HFFc6 (cell line): ENCODE results near the gene FTSJ3. TPM values are rescaled to one million over a fixed set of nuclear protein-coding genes. Genes with fewer than 3 reads are reported as not detected.
A peak's percentile ranks its signal among the peaks of the same experiment; 100 is the strongest.

Experiments
- DNase-seq: peaks from one replicate; pipeline ENCODE4 v3.0.0-alpha.2; 2018
- H3K27ac Mint-ChIP-seq: 2 replicates; pipeline ENCODE4 v1.8.0; 2020; ENCODE audit warnings: mild to moderate bottlenecking, mixed read lengths
- H3K27me3 Mint-ChIP-seq: 2 replicates; pipeline ENCODE4 v1.8.0; 2021; ENCODE audit warnings: mild to moderate bottlenecking, moderate library complexity, mixed read lengths; ENCODE audit not compliant: insufficient read depth
- H3K36me3 Mint-ChIP-seq: 2 replicates; pipeline ENCODE4 v1.8.0; 2021; ENCODE audit warnings: low read depth, mixed read lengths
- H3K4me1 Mint-ChIP-seq: 2 replicates; pipeline ENCODE4 v1.8.0; 2020; ENCODE audit warnings: low read depth, mixed read lengths
- H3K4me3 Mint-ChIP-seq: 2 replicates; pipeline ENCODE4 v1.8.0; 2020; ENCODE audit warnings: mild to moderate bottlenecking, moderate library complexity, mixed read lengths
- H3K9me3 Mint-ChIP-seq: 2 replicates; pipeline ENCODE4 v1.8.0; 2020; ENCODE audit warnings: mild to moderate bottlenecking, mixed read lengths
- total RNA-seq, 6 experiments: library from RNA; stranded (reverse); fragmentation: NEBNext Ultra II Directional; extraction: Animal tissue kit (Norgen Biotek cat#: 25700); gene quantifications; 2 replicates in 1 of 6; 3 replicates in 5 of 6; pipeline ENCODE4 v1.2.3, GENCODE V29; 2021
- TF ChIP-seq, protein P1 (sequence below): fragments of 200-600 bp; sonication (generic); IDR thresholded peaks from 2 replicates; pipeline ENCODE4 v1.5.0; 2021; ENCODE audit warnings: antibody characterized with exemption, mild to moderate bottlenecking

The FTSJ3 gene
- total RNA-seq, 6 experiments from 2014 or later = 43.2 to 55.1 (median 47.5) TPM

GRCh38 chr17:63842540-63843386 lies 15.3 kb upstream of the FTSJ3 start, which contains the start of gene SMARCD2:
Gene SMARCD2 (minus strand): TSS chr17:63842685. CDS start chr17:63842674, 11 bp downstream.
- DNase-seq = peak; percentile 99
- Mint-ChIP-seq H3K9me3 (no peaks in the 10 kb centered on the region; the same call in 1 of the 2 replicates), H3K4me3 (peak within 1 kb of the TSS; percentile 98), H3K27me3 (peaks cover 1% of the 10 kb centered on the region), H3K4me1 (peaks cover 36% of the 10 kb centered on the region), H3K36me3 (peaks cover under 1% of the 10 kb centered on the region; the same call in 1 of the 2 replicates), H3K27ac (peak within 1 kb of the TSS; percentile 92)
- TF ChIP-seq, protein P1, sequence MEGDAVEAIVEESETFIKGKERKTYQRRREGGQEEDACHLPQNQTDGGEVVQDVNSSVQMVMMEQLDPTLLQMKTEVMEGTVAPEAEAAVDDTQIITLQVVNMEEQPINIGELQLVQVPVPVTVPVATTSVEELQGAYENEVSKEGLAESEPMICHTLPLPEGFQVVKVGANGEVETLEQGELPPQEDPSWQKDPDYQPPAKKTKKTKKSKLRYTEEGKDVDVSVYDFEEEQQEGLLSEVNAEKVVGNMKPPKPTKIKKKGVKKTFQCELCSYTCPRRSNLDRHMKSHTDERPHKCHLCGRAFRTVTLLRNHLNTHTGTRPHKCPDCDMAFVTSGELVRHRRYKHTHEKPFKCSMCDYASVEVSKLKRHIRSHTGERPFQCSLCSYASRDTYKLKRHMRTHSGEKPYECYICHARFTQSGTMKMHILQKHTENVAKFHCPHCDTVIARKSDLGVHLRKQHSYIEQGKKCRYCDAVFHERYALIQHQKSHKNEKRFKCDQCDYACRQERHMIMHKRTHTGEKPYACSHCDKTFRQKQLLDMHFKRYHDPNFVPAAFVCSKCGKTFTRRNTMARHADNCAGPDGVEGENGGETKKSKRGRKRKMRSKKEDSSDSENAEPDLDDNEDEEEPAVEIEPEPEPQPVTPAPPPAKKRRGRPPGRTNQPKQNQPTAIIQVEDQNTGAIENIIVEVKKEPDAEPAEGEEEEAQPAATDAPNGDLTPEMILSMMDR = no peak

- Mint-ChIP-seq H3K27me3 (no peaks in the 10 kb centered on the region; the same call in 1 of the 2 replicates), H3K36me3 (no peaks in the 10 kb centered on the region), H3K27ac (peak overlapping the region; percentile 92), H3K4me3 (peak overlapping the region; percentile 98), H3K9me3 (no peaks in the 10 kb centered on the region), H3K4me1 (peaks cover 36% of the 10 kb centered on the region)
- TF ChIP-seq, protein P1 = no peak
- no peak for DNase-seq
Measured at GRCh38 chr17:63842173-63842539, 14.7 kb upstream of the FTSJ3 start.

DNA sequence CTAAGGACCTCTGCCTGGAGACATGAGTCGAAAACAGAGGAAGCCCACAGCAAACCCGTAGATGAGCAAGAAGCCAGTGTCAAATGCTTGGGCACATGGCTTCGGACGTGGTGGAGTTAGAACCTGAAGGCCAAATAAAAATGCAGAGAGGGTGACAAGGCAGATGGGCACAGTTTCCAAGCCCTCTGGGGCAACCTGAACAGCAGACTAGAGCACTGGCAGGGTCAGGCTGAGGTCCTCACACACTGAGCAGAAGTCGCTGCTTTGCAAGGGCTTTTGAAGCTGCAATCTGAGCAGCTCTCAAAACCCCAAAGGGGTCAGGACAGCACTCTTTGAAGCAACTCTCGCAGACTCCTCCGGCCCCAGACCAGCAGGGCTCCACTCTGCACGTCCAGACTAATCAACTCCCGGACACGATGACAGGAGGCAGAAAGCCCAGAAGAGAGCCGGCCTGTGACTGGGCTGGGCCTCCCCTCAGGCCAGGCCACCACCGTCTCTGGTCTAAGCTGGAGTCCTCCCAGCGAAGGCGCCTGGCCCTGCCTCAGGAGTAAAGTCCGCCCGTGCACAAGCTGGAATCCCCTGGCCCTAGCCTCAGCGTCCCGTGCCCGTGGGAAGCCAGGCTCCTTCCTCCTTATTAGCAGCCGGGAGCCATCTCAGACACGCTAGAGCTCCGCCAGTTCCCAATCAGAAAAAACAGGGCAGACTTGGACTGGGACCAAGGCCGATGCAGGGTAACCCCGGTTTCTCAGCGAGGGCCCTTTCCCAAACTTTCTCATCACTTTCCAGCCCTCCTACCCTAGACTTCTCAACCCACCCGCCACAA lies 14.1 kb upstream of the FTSJ3 start:
- H3K4me1 Mint-ChIP-seq = peaks cover 36% of the 10 kb centered on the region
- DNase-seq = peak; percentile 52
- H3K9me3 Mint-ChIP-seq = no peaks in the 10 kb centered on the region
- H3K36me3 Mint-ChIP-seq = no peaks in the 10 kb centered on the region
- peak overlapping the region; percentile 92 for H3K27ac Mint-ChIP-seq
- no peaks in the 10 kb centered on the region; the same call in 1 of the 2 replicates for H3K27me3 Mint-ChIP-seq
- peak overlapping the region; percentile 98 for H3K4me3 Mint-ChIP-seq
- TF ChIP-seq, protein P1 = no peak

DNA sequence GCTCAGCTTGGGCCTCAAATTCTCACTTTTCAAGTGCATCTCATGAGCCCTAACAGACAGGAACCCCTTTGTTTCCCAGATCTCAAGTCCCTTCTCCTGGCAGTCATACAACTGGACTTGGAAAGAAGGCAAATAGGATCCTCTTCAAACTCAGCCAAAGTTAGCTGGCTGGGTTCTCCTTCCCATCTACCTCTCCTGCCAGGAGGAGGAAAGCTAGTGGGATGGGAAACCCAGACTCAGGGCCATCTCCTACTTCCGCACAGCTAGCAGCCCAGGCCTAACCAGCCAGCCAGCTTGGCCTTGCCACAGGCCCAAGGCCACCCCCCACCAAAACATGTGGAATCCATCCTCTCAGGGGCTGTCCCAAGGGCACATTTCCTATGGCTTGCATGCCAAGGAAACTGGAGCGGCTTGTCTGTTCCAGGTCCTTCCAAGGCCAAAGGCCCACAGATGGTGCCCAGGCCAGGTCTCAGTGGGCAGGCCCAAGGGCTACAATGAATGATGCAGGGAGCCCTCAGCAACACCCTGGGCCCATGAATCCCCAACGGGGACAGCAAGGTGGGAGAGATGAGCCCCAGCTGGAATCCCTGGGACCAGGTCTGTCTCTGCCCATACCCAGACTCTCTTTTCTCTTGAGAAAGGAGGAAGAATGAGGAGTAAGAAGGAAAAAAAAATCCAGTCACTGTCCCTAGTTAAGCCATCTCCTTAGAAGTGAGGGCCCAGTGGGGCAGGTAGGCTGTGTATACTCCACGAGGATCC lies 13.3 kb upstream of the FTSJ3 start:
- Mint-ChIP-seq H3K27me3 (no peaks in the 10 kb centered on the region; the same call in 1 of the 2 replicates), H3K4me3 (peak overlapping the region; percentile 98), H3K27ac (peak overlapping the region; percentile 92), H3K9me3 (no peaks in the 10 kb centered on the region), H3K36me3 (no peaks in the 10 kb centered on the region), H3K4me1 (peaks cover 36% of the 10 kb centered on the region)
- DNase-seq = no peak
- TF ChIP-seq, protein P1 = no peak

DNA sequence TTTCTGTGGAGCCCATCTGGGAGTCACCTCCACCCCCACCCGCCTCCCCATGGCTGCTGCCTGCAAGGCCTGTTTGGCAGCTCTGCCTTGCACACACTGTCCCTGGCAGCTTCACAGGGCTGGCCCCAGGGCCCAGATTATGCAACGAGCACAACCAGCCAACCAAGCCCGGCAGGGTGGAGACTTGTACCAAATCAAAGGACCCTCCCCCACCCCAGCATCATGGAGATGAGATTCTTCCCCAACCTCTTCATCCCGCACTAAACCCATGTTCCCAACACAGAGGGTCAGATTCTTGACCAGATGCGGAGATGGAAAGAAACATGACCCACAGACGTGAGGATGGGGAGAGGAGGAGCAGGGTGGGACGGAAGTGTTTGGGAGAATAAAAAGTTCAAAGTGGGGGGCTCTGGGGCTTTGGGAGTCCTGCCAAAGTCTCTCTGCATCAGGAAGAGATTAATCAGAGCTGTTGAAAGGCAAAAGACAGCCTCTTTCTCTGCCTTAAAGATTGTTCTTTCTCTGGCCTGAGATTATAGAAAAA lies 11.2 kb upstream of the FTSJ3 start:
- H3K27ac Mint-ChIP-seq = peak overlapping the region; percentile 21; the same call in 1 of the 2 replicates
- peak; percentile 33 for DNase-seq
- peaks cover 2% of the 10 kb centered on the region; the same call in 1 of the 2 replicates for H3K27me3 Mint-ChIP-seq
- no peaks in the 10 kb centered on the region for H3K9me3 Mint-ChIP-seq
- no peak overlapping the region for H3K4me3 Mint-ChIP-seq
- H3K4me1 Mint-ChIP-seq = peaks cover 37% of the 10 kb centered on the region
- TF ChIP-seq, protein P1 = no peak
- H3K36me3 Mint-ChIP-seq = no peaks in the 10 kb centered on the region; the same call in 1 of the 2 replicates
